PC-3 (cell line): ENCODE results near the gene DPAGT1.

Experiments
- CTCF ChIP-seq: fragments of 300-600 bp; sonication (generic); conservative IDR thresholded peaks from 2 replicates; pipeline ENCODE4 v1.5.1; 2017; ENCODE audit warnings: antibody characterized with exemption, low read depth, mild to moderate bottlenecking, low read length
- EZH2 ChIP-seq: fragments of 300-600 bp; sonication (generic); IDR thresholded peaks from one replicate; pipeline ENCODE4 v1.6.1; 2017; ENCODE audit warnings: antibody characterized with exemption, mild to moderate bottlenecking, low read length; ENCODE audit not compliant: unreplicated experiment
- EZH2phosphoT487 ChIP-seq: fragments of 300-600 bp; sonication (generic); IDR thresholded peaks from 2 replicates; pipeline ENCODE4 v1.6.1; 2018; ENCODE audit warnings: mild to moderate bottlenecking, antibody characterized with exemption, low read length, borderline replicate concordance

GRCh38 chr11:119106564-119107537, 5.2 kb upstream of the DPAGT1 start, which contains the start of gene C2CD2L:
- TF ChIP-seq CTCF (no peak), EZH2 (no peak), EZH2phosphoT487 (no peak)
